Liver (tissue), 9 donors: ENCODE measurements around the gene RYR3. TPM values are rescaled to one million over a fixed set of nuclear protein-coding genes. Genes with fewer than 3 reads are reported as not detected.

Source experiments
- DNase-seq: peaks from one replicate; pipeline ENCODE4 v3.0.0-alpha.2; 2017; ENCODE audit warnings: low spot score
- H3K27ac ChIP-seq, 2 donors: one replicate each; pipeline ENCODE4 v1.7.0; 2013; ENCODE audit warnings: inconsistent platforms in 2 of 2, low read length in 2 of 2, control low read depth in 1 of 2, low read depth in 1 of 2, mild to moderate bottlenecking in 1 of 2
- H3K27me3 ChIP-seq, 4 donors: one replicate each; pipeline versions ENCODE4 v1.6.1 to v1.7.0; 2013; ENCODE audit warnings: low read length in 3 of 4, inconsistent platforms in 1 of 4, mild to moderate bottlenecking in 1 of 4, moderate library complexity in 1 of 4; ENCODE audit not compliant: control insufficient read depth in 4 of 4, insufficient read depth in 4 of 4
- H3K36me3 ChIP-seq, 4 donors: one replicate each; pipeline versions ENCODE4 v1.6.1 to v1.7.0; 2013; ENCODE audit warnings: low read length in 3 of 4, mild to moderate bottlenecking in 3 of 4, low read depth in 1 of 4, moderate library complexity in 1 of 4; ENCODE audit not compliant: control insufficient read depth in 4 of 4, insufficient read depth in 3 of 4
- H3K4me1 ChIP-seq, 4 donors: one replicate each; pipeline versions ENCODE4 v1.6.1 to v1.7.0; 2013; ENCODE audit warnings: low read length in 3 of 4, mild to moderate bottlenecking in 3 of 4, moderate library complexity in 1 of 4; ENCODE audit not compliant: control insufficient read depth in 4 of 4, insufficient read depth in 4 of 4
- H3K4me3 ChIP-seq, 3 donors: one replicate each; pipeline versions ENCODE4 v1.6.1 to v1.7.0; 2013; ENCODE audit warnings: low read length in 3 of 3, control low read depth in 1 of 3, low read depth in 1 of 3, mild to moderate bottlenecking in 1 of 3
- H3K9ac ChIP-seq, 2 donors: one replicate each; pipeline ENCODE4 v1.7.0; 2013; ENCODE audit warnings: low read length in 2 of 2, mild to moderate bottlenecking in 2 of 2, moderate library complexity in 2 of 2, control low read depth in 1 of 2, low read depth in 1 of 2
- H3K9me3 ChIP-seq, 4 donors: one replicate each; pipeline versions ENCODE4 v1.6.1 to v1.7.0; 2013; ENCODE audit warnings: low read length in 3 of 4; ENCODE audit not compliant: control insufficient read depth in 4 of 4
- EGR1 ChIP-seq, 2 donors: IDR thresholded peaks; 2 replicates each; pipeline ENCODE4 v1.6.1; 2016 to 2018; ENCODE audit warnings: antibody characterized with exemption in 2 of 2, low read depth in 2 of 2
- FOXA1 ChIP-seq: IDR thresholded peaks from 2 replicates; pipeline ENCODE4 v1.6.1; 2016; ENCODE audit warnings: antibody characterized with exemption
- FOXA2 ChIP-seq: IDR thresholded peaks from 2 replicates; pipeline ENCODE4 v1.6.1; 2016; ENCODE audit warnings: antibody characterized with exemption
- GABPA ChIP-seq, 2 donors: IDR thresholded peaks in 1 of 2; conservative IDR thresholded peaks in 1 of 2; 2 replicates each; pipeline ENCODE4 v1.6.1; 2016; ENCODE audit warnings: antibody characterized with exemption in 2 of 2, mild to moderate bottlenecking in 1 of 2, moderate library complexity in 1 of 2
- HNF4A ChIP-seq, 2 donors: conservative IDR thresholded peaks; 2 replicates each; pipeline ENCODE4 v1.6.1; 2016; ENCODE audit warnings: antibody characterized with exemption in 2 of 2, mild to moderate bottlenecking in 2 of 2
- JUND ChIP-seq, 2 donors: IDR thresholded peaks; 2 replicates each; pipeline ENCODE4 v1.6.1; 2016; ENCODE audit warnings: antibody characterized with exemption in 2 of 2
- NR2F2 ChIP-seq: IDR thresholded peaks from 2 replicates; pipeline ENCODE4 v1.6.1; 2016; ENCODE audit warnings: antibody characterized with exemption
- RAD21 ChIP-seq, 2 donors: IDR thresholded peaks; 2 replicates each; pipeline ENCODE4 v1.6.1; 2016; ENCODE audit warnings: antibody characterized with exemption in 2 of 2, mild to moderate bottlenecking in 2 of 2
- REST ChIP-seq: IDR thresholded peaks from 2 replicates; pipeline ENCODE4 v1.6.1; 2016; ENCODE audit warnings: antibody characterized with exemption, mild to moderate bottlenecking
- SP1 ChIP-seq: IDR thresholded peaks from 2 replicates; pipeline ENCODE4 v1.6.1; 2018; ENCODE audit warnings: antibody characterized with exemption, mild to moderate bottlenecking
- YY1 ChIP-seq: IDR thresholded peaks from 2 replicates; pipeline ENCODE4 v1.6.1; 2016; ENCODE audit warnings: antibody characterized with exemption, mild to moderate bottlenecking
- ZBTB33 ChIP-seq: IDR thresholded peaks from 2 replicates; pipeline ENCODE4 v1.6.1; 2016; ENCODE audit warnings: antibody characterized with exemption
- WGBS: extraction: QIAGEN DNeasy Blood & Tissue Kit; methylation state at CpG from one replicate; pipeline ENCODE4 v1.1.7; 2013; 5-methylcytosine and 5-hydroxymethylcytosine counted together
- polyA plus RNA-seq, 2 donors: library from polyadenylated mRNA; stranded (reverse) in 1 of 2; unstranded in 1 of 2; fragments of 200-250 nt in 1 of 2; fragments of >200 nt in 1 of 2; fragmentation: Nextera tagmentation in 1 of 2; extraction: Ambion mirVana in 1 of 2; gene quantifications; one replicate each; pipeline versions ENCODE4 v1.2.1 to v1.2.3, GENCODE V29; 2013 to 2015
- total RNA-seq, 2 donors: library from RNA; depleted of rRNA; stranded (reverse); fragments of >200 nt; gene quantifications; one replicate each; pipeline ENCODE4 v1.2.3, GENCODE V29; 2014
- TF ChIP-seq, protein P1 (sequence below): IDR thresholded peaks from 2 replicates; pipeline ENCODE4 v1.6.1; 2016; ENCODE audit warnings: antibody characterized with exemption
- TF ChIP-seq, protein P2 (sequence below): IDR thresholded peaks from 2 replicates; pipeline ENCODE4 v1.6.1; 2016; ENCODE audit warnings: antibody characterized with exemption
- TF ChIP-seq, protein P3 (sequence below): fragments of 150-350 bp; IDR thresholded peaks from 2 replicates; pipeline ENCODE4 v1.5.1; 2017; ENCODE audit warnings: improper control_type of control experiment, low read depth, low read length; ENCODE audit not compliant: missing input control
- donor health status: healthy.
- donor health status: healthy.
- donor health status: healthy.
- donor health status: healthy.
- donor health status: healthy.

The RYR3 gene
- total and polyA plus RNA-seq, 4 donors: 0.01 to 1.1 (median 0.22) TPM

DNA sequence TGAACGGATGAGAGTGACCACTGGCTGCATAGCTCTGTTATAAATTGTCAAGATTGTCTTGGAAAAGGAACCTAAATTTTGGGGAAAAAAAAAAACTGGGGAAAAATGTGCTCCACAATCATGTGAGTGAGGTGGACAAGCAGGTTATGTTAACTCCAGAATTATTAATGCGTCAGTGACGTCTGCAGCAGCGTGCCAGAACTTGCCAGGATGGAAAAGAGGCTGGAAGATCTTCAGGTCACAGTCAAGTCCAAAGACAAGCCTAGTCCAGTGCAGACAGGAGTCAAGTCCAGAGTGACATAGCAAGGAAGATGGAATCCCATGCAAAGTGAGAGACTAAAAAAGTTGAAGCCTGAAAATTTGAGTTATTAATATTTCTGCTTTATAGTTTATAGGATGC is 140.6 kb downstream of the RYR3 start:
- 89% methylated on average over 4 of the region's 4 CpGs for WGBS
- Histone ChIP-seq H3K4me1 (no peaks in the 10 kb centered on the region), H3K27me3 (peaks cover 0 to 9% (median 0%) of the 10 kb centered on the region in 4 donors), H3K4me3 (no peak overlapping the region), H3K9me3 (no peaks in the 10 kb centered on the region), H3K27ac (no peak overlapping the region), H3K36me3 (no peaks in the 10 kb centered on the region), H3K9ac (no peak overlapping the region)
- DNase-seq: no peak
- TF ChIP-seq GABPA (IDR thresholded peaks at IDR 0.05 in 1 of 2, conservative IDR thresholded peaks at IDR 0.05 in 1 of 2) (no peak), FOXA2 (no peak), YY1 (no peak), SP1 (no peak), FOXA1 (no peak), ZBTB33 (no peak), JUND (IDR thresholded peaks at IDR 0.05) (no peak), NR2F2 (no peak)
- TF ChIP-seq, protein P1, sequence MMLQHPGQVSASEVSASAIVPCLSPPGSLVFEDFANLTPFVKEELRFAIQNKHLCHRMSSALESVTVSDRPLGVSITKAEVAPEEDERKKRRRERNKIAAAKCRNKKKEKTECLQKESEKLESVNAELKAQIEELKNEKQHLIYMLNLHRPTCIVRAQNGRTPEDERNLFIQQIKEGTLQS: no peak
- TF ChIP-seq, protein P2, sequence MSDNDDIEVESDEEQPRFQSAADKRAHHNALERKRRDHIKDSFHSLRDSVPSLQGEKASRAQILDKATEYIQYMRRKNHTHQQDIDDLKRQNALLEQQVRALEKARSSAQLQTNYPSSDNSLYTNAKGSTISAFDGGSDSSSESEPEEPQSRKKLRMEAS: no peak

- WGBS: 81% methylated on average over 3 of the region's 3 CpGs
- no peaks in the 10 kb centered on the region for H3K9me3 ChIP-seq
- H3K9ac ChIP-seq: no peak overlapping the region
- DNase-seq: no peak
- H3K27ac ChIP-seq: no peak overlapping the region
- no peaks in the 10 kb centered on the region for H3K4me1 ChIP-seq
- peaks cover 0 to 8% (median 0%) of the 10 kb centered on the region in 4 donors for H3K27me3 ChIP-seq
- H3K36me3 ChIP-seq: no peaks in the 10 kb centered on the region
- no peak overlapping the region for H3K4me3 ChIP-seq
- TF ChIP-seq RAD21 (IDR thresholded peaks at IDR 0.05): no peak
- no peak for TF ChIP-seq YY1
- TF ChIP-seq EGR1 (IDR thresholded peaks at IDR 0.05; ENCODE audit: low read depth in 2 of 2): no peak
- no peak for TF ChIP-seq JUND (IDR thresholded peaks at IDR 0.05)
- no peak for TF ChIP-seq HNF4A (conservative IDR thresholded peaks at IDR 0.05)
- no peak for TF ChIP-seq REST
- TF ChIP-seq, protein P3, sequence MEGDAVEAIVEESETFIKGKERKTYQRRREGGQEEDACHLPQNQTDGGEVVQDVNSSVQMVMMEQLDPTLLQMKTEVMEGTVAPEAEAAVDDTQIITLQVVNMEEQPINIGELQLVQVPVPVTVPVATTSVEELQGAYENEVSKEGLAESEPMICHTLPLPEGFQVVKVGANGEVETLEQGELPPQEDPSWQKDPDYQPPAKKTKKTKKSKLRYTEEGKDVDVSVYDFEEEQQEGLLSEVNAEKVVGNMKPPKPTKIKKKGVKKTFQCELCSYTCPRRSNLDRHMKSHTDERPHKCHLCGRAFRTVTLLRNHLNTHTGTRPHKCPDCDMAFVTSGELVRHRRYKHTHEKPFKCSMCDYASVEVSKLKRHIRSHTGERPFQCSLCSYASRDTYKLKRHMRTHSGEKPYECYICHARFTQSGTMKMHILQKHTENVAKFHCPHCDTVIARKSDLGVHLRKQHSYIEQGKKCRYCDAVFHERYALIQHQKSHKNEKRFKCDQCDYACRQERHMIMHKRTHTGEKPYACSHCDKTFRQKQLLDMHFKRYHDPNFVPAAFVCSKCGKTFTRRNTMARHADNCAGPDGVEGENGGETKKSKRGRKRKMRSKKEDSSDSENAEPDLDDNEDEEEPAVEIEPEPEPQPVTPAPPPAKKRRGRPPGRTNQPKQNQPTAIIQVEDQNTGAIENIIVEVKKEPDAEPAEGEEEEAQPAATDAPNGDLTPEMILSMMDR: no peak
- no peak for TF ChIP-seq FOXA1
These were observed 143.0 kb downstream of the RYR3 start for GRCh38 chr15:33453761-33454160.
